ENCODE data around the gene GIPC3.

Gene GIPC3

DNA sequence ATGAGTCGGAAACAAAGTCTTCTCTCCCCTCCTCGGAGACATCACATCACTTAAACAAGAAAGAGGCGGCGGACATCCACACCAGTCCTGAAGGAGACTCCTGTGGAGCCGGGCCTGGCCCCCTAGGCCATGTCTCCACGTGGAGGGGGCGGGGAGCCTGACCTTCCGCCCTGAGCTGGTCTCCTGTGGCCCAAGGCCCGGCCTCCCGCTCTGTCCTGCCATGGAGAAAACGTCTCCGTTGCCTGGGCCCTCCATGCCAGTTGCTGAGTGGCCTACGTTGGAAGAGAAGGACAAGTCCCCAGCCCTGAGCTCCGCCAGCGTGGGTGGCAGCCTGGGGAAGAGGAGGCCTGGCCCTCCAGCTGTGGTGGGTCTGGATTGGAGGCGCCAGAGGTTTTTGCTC lies 46.8 kb downstream of the GIPC3 start:
- ChIA-PET CTCF (no interaction called here), POLR2A (ENCODE audit: low non-redundant PET) (no interaction called here)
- TF ChIP-seq, protein P1, sequence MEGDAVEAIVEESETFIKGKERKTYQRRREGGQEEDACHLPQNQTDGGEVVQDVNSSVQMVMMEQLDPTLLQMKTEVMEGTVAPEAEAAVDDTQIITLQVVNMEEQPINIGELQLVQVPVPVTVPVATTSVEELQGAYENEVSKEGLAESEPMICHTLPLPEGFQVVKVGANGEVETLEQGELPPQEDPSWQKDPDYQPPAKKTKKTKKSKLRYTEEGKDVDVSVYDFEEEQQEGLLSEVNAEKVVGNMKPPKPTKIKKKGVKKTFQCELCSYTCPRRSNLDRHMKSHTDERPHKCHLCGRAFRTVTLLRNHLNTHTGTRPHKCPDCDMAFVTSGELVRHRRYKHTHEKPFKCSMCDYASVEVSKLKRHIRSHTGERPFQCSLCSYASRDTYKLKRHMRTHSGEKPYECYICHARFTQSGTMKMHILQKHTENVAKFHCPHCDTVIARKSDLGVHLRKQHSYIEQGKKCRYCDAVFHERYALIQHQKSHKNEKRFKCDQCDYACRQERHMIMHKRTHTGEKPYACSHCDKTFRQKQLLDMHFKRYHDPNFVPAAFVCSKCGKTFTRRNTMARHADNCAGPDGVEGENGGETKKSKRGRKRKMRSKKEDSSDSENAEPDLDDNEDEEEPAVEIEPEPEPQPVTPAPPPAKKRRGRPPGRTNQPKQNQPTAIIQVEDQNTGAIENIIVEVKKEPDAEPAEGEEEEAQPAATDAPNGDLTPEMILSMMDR (conservative IDR thresholded peaks at IDR 0.05; ENCODE audit: low read depth), result no peak
- no peak overlapping the region for H3K27ac ChIP-seq
- DNase-seq (ENCODE audit: low spot score), result no peak

DNA sequence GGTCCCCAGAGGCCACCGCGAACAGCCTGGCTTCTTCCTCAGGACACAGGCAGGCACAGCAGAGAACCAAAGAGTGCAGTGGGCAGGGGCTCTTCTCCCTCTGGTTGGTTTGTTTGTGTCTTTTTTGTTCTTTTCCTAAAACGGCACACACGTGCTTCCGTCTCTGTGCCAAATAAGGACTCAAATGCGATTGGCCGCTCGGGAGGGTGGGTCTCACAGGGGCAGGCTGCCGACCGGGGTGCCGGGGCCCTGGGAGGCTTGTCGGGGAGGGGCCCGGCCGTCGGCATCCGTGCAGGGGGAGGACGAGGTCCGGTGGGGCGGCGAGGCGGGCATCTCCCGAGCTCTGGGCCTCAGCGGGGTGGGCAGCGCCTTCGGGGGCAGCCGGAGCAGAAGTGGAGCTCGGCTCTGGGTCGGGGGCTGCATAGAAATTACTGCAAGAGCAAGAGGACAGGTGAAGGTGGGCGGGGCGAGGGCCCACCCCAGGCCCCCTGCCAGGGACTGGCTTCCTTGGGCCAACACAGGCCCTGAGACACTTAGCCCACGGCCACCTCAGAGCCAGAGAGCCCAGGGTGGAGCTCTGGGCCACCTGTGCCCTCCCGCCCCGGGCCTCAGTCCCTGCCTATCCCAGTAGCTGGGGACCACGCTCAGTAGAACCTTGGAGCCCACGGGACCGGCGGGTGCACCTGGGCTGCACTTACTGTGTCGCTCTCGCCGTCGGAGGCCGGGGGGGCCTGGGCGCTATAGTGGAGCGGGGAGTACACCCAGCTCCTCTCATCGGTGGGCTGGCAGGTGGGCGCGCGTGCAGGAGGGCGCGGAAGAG lies 47.7 kb downstream of the GIPC3 start:
- CTCF ChIA-PET, result no interaction called here
- POLR2A ChIA-PET (ENCODE audit: low non-redundant PET), result no interaction called here
- TF ChIP-seq, protein P1 (conservative IDR thresholded peaks at IDR 0.05; ENCODE audit: low read depth), result no peak
- H3K27ac ChIP-seq, result no peak overlapping the region
- no peak for DNase-seq (ENCODE audit: low spot score)

DNA sequence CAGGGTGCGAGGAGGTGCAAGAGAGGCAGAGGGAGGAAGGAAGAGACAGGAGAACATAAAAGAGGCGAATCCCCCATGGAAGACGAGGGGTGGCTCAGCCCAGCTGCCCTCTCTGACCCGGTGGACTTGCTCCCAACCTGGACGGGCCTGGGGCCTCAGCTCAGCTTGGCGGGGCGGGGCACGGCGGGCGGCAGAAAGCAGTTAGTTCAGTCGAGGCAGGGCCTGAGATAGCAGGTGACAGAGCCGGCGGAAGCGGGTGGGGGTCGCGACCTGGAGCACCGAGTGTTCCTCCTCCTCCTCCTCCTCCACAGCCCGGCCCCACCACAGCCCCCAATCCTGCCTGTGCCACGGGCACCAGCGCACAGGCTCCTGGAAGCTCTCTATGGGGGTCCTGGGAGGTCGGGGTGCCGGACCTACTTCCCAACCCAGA lies 48.3 kb downstream of the GIPC3 start:
- TF ChIP-seq, protein P1 (conservative IDR thresholded peaks at IDR 0.05; ENCODE audit: low read depth), result no peak
- CTCF ChIA-PET, result no interaction called here
- no peak overlapping the region for H3K27ac ChIP-seq
- DNase-seq (ENCODE audit: low spot score), result no peak
- POLR2A ChIA-PET (ENCODE audit: low non-redundant PET), result no interaction called here

DNA sequence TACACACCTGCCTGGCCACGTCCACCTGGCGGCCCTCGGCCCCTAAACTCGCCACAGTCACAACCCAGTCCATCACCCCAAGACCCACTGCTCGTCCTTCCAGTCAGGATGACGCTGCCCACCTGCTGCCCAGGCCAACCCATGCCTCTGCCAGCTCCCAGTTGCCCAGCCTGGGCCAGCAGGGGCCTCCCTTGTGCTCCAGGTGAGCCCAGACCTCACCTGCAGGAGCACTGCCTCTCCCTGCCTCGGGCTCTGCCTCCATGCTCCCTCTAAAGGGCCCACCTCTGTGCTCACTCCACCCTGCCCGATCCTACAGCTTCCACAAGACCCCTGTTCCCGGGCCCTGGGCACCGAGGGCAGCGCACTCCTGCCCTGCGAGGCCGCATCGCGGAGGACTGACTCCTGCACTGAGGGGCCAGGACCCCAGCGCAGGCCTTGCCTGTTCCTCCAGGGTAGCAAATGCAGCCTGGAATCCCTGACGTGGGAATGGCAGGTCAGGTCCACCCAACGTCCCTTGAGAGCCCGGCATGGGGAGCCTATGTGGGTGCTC lies 49.3 kb downstream of the GIPC3 start:
- no peak overlapping the region for H3K27ac ChIP-seq
- no peak for DNase-seq (ENCODE audit: low spot score)
- POLR2A ChIA-PET (ENCODE audit: low non-redundant PET), result no interaction called here
- TF ChIP-seq, protein P1 (conservative IDR thresholded peaks at IDR 0.05; ENCODE audit: low read depth), result no peak
- CTCF ChIA-PET, result interaction anchor here (0.6 to 0.7 kb wide), 2 partner anchors 13 to 571 kb away, joined by 4 read pairs; no protein-coding TSS in a partner anchor

DNA sequence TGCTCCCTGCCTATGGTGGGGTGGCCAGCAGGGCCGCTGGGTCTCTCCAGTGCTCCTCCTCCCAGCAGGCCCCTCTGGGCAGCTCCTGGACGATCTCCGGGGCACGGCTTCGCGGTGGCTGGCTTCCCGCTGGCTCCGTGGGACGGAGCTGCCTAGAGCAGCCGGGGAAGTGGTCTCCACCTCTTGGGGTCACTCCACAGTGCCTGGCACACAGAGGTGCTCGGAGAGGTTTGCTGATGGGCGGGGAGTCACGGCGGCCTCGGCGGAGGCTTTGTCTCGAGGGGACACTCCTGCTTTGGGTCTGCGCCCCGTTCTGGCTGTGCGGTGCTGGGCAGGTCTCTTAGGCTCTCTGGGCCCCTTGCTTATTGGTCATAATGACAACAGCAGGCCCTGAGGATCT lies 51.2 kb downstream of the GIPC3 start:
- DNase-seq (ENCODE audit: low spot score), result no peak

DNA sequence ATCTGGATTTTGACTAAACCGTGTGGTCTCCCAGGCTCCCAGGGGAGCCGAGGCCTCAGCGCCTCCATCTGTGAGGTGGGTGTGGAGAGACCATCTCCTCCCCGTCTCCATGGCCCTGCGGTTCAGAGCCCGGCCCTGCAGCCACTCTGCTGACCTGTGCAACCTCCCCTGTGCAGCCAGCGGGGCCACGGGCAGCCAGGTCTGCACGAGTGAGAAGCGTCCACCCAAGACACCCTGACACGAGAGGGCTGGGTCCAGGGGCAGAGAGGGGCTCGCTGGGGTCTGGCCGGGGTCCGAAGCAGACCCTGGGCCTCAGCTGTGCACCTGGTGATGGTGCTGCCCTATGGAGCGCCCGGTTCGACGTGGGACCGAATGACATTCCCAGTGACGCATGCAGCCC lies 51.7 kb downstream of the GIPC3 start:
- POLR2A ChIA-PET (ENCODE audit: low non-redundant PET), result no interaction called here
- TF ChIP-seq, protein P1 (conservative IDR thresholded peaks at IDR 0.05; ENCODE audit: low read depth), result no peak
- no peak for DNase-seq (ENCODE audit: low spot score)
- no peak overlapping the region for H3K27ac ChIP-seq
- CTCF ChIA-PET, result no interaction called here

More for the DNA sequence above, 51.2 kb downstream of the GIPC3 start:
- no peak overlapping the region for H3K27ac ChIP-seq
- ChIA-PET CTCF (no interaction called here), POLR2A (ENCODE audit: low non-redundant PET) (no interaction called here)
- TF ChIP-seq, protein P1 (conservative IDR thresholded peaks at IDR 0.05; ENCODE audit: low read depth), result no peak

Data from RWPE1 (cell line).